ENCODE measurements around the gene ISLR.

The ISLR gene

DNA sequence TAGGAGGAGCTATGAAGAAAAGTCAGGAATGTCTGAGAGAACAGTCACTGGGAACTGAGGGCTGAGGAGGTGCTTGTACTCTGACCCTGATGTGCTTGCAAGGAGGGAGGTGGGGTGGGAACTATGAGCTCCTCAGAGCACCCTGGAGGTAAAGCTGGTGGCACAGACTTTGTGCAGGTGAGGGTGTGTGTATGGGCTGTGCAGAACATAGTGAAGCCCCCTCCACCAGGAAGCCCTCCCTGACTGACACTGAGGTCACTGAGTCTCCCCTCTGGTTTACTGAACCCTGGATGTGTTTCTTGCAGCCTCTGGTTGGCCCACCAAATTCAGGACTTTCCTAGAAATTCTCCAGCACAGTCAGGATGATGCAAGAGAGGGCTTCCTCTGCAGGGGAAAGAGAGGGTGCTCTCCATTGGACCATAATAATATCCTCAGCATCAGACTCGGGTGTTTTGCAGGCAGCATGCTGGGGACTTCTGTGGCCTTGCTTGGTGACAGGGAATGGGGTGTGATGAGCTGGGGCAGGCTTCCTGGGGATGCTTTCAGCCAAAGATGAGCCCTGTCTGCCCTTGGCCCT lies 1.5 kb upstream of the ISLR start:
- DNase-seq (ENCODE audit: low read depth in 2 of 2), result no peak

GRCh38 chr15:74172701-74173379 lies 670 bp upstream of the ISLR start:
- DNase-seq (ENCODE audit: low read depth in 2 of 2), result no peak

- no peak for DNase-seq (ENCODE audit: low read depth in 2 of 2)
These were observed 878 bp downstream of the ISLR start for GRCh38 chr15:74174219-74174957.

GRCh38 chr15:74174958-74175253 lies 1.4 kb downstream of the ISLR start:
- DNase-seq (ENCODE audit: low read depth in 2 of 2), result no peak

DNA sequence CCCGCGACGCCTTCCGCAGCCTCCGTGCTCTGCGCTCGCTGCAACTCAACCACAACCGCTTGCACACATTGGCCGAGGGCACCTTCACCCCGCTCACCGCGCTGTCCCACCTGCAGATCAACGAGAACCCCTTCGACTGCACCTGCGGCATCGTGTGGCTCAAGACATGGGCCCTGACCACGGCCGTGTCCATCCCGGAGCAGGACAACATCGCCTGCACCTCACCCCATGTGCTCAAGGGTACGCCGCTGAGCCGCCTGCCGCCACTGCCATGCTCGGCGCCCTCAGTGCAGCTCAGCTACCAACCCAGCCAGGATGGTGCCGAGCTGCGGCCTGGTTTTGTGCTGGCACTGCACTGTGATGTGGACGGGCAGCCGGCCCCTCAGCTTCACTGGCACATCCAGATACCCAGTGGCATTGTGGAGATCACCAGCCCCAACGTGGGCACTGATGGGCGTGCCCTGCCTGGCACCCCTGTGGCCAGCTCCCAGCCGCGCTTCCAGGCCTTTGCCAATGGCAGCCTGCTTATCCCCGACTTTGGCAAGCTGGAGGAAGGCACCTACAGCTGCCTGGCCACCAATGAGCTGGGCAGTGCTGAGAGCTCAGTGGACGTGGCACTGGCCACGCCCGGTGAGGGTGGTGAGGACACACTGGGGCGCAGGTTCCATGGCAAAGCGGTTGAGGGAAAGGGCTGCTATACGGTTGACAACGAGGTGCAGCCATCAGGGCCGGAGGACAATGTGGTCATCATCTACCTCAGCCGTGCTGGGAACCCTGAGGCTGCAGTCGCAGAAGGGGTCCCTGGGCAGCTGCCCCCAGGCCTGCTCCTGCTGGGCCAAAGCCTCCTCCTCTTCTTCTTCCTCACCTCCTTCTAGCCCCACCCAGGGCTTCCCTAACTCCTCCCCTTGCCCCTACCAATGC lies 2.0 kb downstream of the ISLR start:
- no peak for DNase-seq (ENCODE audit: low read depth in 2 of 2)

GRCh38 chr15:74176262-74177214 lies 3.0 kb downstream of the ISLR start:
- DNase-seq (ENCODE audit: low read depth in 2 of 2), result no peak

DNA sequence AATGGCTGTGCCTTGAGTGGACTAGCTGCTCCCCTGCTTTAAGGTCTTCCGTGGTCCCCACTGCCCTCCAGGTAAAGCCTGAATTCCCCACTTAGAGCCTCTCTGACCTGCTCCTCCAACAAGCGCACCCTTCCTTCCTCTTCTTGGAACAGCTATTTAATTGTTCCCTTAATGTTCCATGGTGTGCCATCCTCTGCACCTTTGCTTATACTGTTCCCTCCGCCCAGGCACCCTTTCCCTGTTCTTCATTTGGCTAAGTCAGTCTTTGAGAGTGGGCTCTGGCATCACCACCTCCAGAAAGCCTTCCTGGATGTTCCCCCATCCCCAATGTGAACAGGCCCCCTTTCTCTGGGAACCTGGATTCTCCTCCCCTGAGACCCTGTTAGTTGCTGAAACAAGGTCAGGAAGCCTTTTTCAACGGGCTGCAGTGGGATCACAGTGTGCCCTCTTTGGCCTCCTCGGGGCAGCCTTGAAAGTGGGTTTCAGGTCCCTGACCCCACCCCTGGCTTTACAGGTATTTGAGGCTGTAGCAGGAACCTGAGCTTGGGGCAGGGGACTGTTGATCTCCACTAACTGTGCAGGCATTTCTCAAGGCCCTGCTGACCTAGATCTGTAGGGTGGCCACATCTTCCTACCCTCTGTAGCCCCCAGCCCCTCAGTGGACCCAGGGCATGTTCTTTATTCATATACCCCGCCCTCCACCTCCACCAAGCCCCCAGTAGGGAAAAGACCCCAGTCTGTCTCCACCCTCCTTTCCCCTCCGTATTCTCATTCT lies 5.0 kb downstream of the ISLR start:
- no peak for DNase-seq (ENCODE audit: low read depth in 2 of 2)

GRCh38 chr15:74179101-74179841 lies 5.8 kb downstream of the ISLR start:
- DNase-seq (ENCODE audit: low read depth in 2 of 2), result no peak

DNA sequence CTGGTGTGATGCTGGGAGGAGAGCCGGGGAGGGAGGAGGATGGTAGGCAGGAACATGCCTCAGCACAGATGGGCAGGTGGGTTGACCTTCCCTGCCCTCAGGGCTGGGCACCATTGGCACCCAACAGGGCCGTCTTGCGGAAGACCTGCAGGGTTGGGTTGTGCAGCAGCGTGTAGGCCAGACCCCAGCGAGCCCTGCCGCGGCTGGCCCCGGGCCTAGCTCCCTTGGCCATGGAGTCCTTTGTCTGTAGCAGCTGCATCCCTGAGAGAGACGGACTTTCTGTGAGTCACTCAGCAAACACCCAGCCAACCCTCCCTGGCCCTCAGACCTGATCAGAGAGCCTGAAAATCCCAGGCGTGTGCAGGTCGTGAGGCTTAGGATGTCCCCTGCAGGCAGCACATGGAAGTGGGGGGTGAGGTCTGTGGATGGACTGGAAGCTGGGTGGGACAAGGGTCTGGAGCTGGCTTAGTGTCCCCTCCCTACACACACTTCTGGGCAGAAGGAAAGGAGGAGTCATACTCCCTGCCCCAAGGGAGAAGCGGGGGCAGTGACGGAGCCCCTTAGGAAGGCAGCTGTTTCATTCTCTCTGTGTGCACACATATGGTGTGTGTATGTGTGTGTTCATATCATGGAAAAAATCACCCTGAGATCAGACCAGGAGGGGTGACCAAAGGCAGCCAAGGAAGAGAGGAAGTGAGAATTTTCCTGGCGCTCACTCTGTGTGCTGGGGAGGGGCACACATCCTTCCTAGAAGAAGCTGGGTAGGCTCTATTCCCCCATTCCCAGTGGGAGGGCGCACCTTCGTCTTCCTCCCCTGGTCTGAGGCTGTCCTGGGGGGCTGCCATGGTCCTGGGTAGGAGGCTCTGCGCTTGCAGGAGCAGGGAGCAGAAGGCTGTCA lies 6.7 kb downstream of the ISLR start:
- no peak for DNase-seq (ENCODE audit: low read depth in 2 of 2)

GRCh38 chr15:74180881-74181602 lies 7.5 kb downstream of the ISLR start:
- no peak for DNase-seq (ENCODE audit: low read depth in 2 of 2)

DNA sequence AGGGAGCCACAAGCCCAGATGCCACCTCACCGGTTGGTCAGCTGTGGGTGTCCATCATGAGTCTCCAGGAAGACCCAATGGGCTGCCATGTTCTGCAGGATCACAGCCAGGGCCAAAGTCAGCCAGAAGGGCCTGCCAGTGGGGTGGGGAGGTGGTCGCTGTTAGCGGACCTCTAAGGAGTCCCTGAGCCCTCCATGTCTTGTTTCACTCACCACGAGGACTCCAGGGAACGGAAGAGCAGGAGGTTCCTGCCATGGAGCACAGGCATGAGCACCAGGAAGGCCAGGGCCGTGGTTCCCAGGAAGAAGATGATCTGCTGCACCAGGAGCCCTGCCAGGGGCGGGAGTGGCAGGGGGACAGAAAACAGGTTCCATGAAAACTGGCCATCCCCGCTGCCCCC lies 8.6 kb downstream of the ISLR start:
- no peak for DNase-seq (ENCODE audit: low read depth in 2 of 2)

GRCh38 chr15:74184582-74185091 lies 11.1 kb downstream of the ISLR start:
- DNase-seq (ENCODE audit: low read depth in 2 of 2), result no peak

DNA sequence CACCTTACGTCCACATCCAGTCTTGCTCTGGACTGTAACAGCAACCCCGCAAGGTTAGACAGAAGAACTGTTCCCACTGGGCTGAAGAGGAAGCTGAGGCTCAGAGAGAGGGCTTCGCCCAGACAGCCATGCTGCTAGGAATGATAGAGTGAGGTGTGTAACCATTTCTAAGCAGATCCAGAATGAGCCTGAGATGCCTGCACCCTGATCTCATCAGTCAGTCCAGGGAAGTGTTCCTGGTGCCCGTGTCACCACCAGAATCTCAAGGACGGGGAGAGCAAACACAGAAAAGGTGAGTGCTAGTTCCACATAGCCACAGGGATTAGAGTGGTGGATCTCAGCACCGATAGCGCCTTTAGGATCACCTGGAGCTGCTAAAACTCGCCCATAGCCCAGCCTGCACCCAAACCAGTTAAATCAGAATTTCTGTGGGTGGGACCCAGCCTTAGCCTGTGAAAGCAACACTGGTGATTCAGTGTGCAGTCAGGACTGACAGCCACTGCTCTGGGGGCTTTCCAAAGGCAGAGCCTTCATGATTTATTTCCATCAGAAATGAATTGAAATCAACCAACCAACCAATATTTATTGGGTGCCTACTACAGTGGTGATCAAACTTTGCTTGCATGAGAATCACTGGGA lies 12.3 kb downstream of the ISLR start:
- no peak for DNase-seq (ENCODE audit: low read depth in 2 of 2)

GRCh38 chr15:74188216-74188615 lies 14.7 kb downstream of the ISLR start:
- no peak for DNase-seq (ENCODE audit: low read depth in 2 of 2)

DNA sequence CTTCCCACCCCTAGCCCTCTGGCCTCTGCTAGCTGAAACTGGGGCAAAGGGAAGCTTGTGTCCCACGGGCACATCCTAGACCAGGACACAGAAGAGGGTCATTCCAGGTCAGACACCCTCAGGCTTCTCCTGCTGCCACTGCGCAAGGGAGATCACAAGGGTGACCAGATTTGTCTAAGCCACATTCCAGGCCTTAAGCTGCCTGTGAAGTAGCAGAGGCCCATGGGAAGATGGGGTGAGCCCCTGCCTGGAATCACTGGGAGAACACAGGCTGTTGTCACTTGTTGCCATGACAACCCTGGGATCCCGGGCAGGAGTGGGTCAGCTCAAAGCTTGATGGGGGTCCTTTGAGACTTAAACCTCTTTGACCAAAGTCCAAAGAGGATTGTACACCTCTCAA lies 18.3 kb downstream of the ISLR start:
- no peak for DNase-seq (ENCODE audit: low read depth in 2 of 2)

GRCh38 chr15:74192751-74193150 lies 19.2 kb downstream of the ISLR start:
- no peak for DNase-seq (ENCODE audit: low read depth in 2 of 2)

DNA sequence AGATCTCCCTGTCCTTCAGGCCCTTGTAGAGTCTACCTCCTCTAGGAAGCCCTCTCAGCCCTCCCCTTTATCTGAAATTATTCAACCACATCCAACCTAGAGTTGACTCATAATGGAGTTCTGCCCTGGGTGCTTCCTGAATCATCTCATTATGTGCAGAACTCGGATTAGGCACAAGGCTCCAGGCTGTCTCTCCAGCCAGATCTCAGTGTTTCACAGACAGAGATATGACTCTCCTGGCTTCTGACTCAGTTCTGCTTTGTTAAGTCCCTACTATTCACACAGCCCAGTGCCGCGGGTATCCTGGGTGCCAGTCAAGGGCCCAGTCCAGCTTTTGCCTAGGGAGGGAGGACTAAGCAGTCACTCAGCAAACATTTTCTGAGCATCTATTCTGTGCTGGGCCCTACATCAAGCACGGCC lies 19.8 kb downstream of the ISLR start:
- no peak for DNase-seq (ENCODE audit: low read depth in 2 of 2)

Measured in stimulated activated CD8-positive, alpha-beta memory T cell treated with anti-CD3 and anti-CD28 coated beads, Interleukin-7, amount 100 ng/mL, for 1 hour (primary cell).